HT1080 (cell line): ENCODE measurements around the gene RTL9. TPM values are rescaled to one million over a fixed set of nuclear protein-coding genes. Genes with fewer than 3 reads are reported as not detected.
A peak's percentile ranks its signal among the peaks of the same experiment; 100 is the strongest.
"Not testable (repeated sequence)": the region's sequence is repeated elsewhere in the genome, so short reads cannot be mapped to it uniquely, and the experiment has no call there.

Source experiments
- DNase-seq: peaks from one replicate; pipeline ENCODE4 v3.0.0-alpha.2; 2015; ENCODE audit warnings: low read depth
- small RNA-seq: library from RNA; depleted of rRNA; stranded (forward); fragments of <200 nt; gene quantifications from one replicate; pipeline ENCODE3, GENCODE V24; 2014
- total RNA-seq: library from RNA; depleted of rRNA; stranded (reverse); fragments of >200 nt; shearing (Covaris generic); gene quantifications from 2 replicates; pipeline ENCODE4 v1.2.3, GENCODE V29; 2014; rRNA removed

The RTL9 gene
- total RNA-seq, 1 experiment from 2014 or later: 0.26 TPM

DNA sequence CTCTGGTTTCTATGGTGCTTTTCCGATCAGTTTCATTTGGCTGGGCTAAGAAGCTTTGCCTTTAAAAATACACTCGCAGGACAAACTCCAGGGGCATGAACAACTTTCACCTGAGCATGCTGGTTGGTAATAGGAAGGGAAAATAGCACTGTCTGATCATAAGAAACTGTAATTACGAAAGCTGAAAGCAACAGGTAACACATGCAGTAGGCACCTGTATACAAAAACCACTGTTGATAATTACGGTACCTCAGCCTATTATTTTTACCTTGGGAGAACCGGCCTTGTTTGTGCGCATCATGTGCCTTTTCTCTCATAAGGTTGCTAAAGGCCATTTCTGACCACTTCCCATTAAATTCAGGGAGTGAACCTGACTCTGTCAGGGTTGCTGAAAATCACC is 45.7 kb downstream of the RTL9 start:
- DNase-seq: no peak

DNA sequence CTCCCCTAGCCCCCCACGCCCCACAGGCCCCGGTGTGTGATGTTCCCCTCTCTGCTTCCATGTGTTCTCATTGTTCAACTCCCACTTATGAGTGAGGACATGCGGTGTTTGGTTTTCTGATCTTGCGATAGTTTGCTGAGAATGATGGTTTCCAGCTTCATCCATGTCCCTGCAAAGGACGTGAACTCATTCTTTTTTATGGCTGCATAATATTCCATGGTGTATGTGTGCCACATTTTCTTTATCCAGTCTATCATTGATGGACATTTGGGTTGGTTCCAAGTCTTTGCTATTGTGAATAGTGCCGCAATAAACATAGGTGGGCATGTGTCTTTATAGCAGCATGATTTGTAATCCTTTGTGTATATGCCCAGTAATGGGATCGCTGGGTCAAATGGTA is 47.6 kb downstream of the RTL9 start:
- not testable (repeated sequence) for DNase-seq

DNA sequence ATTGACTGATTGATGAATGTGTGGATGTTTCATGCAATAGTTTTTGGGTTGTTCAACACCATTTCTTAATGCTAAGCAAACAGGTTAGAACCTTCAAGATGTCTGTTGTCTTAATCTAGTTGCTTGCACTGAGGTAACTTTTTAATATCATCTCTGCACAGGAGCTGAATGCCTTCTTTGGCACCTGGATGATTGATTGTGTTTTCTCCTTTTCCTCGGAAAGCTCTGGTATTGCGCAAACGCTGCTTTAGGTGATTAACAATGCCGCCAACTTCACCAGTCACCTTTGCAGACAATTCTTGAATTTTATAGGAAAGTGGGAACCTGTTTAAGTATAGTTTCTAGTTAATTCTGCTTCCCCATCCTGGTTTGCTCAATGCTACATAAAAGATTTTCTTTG is 48.2 kb downstream of the RTL9 start:
- no peak for DNase-seq

DNA sequence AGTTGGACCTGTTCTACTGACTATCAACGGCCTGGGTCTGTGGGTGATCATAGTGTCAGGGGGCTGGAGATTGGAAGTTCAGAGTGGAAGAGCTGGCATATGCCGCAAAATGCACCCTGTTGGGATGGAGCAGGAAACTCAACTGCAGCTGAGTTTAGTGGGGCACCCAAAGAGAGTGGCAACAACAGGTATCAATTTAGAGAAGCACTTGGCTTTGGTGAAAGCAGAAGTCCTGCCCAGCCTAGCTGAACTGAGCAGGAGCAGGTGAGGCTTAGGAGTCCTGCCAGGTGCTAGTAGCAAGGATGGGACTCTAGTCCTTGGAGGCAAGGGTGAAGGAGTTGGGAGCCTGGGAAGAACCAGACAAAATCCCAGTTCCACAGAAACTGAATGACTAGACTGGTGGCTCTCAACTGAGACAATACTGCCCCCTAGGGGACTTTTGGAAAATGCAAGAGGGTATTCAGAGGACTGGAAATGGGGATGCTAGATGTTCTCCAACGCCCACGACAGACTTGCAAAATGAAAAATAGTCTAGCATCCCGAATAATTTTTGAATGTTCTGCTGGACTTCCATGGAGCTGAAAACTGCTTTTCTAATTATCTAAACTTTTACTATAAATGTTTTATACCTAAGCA is 49.4 kb downstream of the RTL9 start:
- DNase-seq: peak; percentile 53

Small RNAs within 50 kb of the gene (small RNA-seq; reads per million reads assigned to genes)
- gene GNG5P2: not detected

Other genes with a start within 250 kb of the RTL9 start
- gene AMMECR1, start 40.8 kb upstream of the RTL9 start, total RNA-seq: 12.0 and 12.4 TPM in 2 replicates